ENCODE results near the gene CREBBP.

Gene CREBBP

GRCh38 chr16:3766177-3766576 is 114.3 kb downstream of the CREBBP start:
- Histone ChIP-seq H3K27me3 (ENCODE audit: insufficient read depth, low read length) (no peaks in the 10 kb centered on the region), H4K20me1 (ENCODE audit: insufficient read depth, low read length) (no peaks in the 10 kb centered on the region), H3K4me3 (ENCODE audit: low read depth, low read length, poor library complexity, severe bottlenecking) (no peak overlapping the region), H3K9ac (ENCODE audit: low read length) (no peak overlapping the region), H3K4me2 (ENCODE audit: low read length) (no peak overlapping the region), H3K27ac (ENCODE audit: low read depth, low read length, poor library complexity, severe bottlenecking) (no peak overlapping the region), H3K4me1 (ENCODE audit: insufficient read depth, low read length, severe bottlenecking) (peaks cover 17% of the 10 kb centered on the region), H3K36me3 (ENCODE audit: insufficient read depth, low read length) (peaks cover 58% of the 10 kb centered on the region), H2AFZ (ENCODE audit: low read length) (no peak overlapping the region), H3F3A (ENCODE audit: insufficient read depth, low read length) (no peaks in the 10 kb centered on the region), H3K79me2 (ENCODE audit: insufficient read depth, low read length) (no peaks in the 10 kb centered on the region), H3K9me2 (ENCODE audit: low read depth, low read length) (no peaks in the 10 kb centered on the region), H3K9me3 (ENCODE audit: low read length) (no peaks in the 10 kb centered on the region)
- TF ChIP-seq CTCF (IDR thresholded peaks at IDR 0.05; ENCODE audit: low read length), result no peak
- no peak for TF ChIP-seq EZH2 (IDR thresholded peaks at IDR 0.05; ENCODE audit: borderline replicate concordance, low read length)

GRCh38 chr16:3764409-3764808 is 116.1 kb downstream of the CREBBP start:
- Histone ChIP-seq H3K36me3 (ENCODE audit: insufficient read depth, low read length) (peaks cover 48% of the 10 kb centered on the region), H3K79me2 (ENCODE audit: insufficient read depth, low read length) (no peaks in the 10 kb centered on the region), H3F3A (ENCODE audit: insufficient read depth, low read length) (no peaks in the 10 kb centered on the region), H3K4me1 (ENCODE audit: insufficient read depth, low read length, severe bottlenecking) (peaks cover 17% of the 10 kb centered on the region), H3K4me2 (ENCODE audit: low read length) (no peak overlapping the region), H4K20me1 (ENCODE audit: insufficient read depth, low read length) (no peaks in the 10 kb centered on the region), H3K9ac (ENCODE audit: low read length) (no peak overlapping the region), H3K27ac (ENCODE audit: low read depth, low read length, poor library complexity, severe bottlenecking) (no peak overlapping the region), H3K9me2 (ENCODE audit: low read depth, low read length) (no peaks in the 10 kb centered on the region), H3K4me3 (ENCODE audit: low read depth, low read length, poor library complexity, severe bottlenecking) (no peak overlapping the region), H3K9me3 (ENCODE audit: low read length) (no peaks in the 10 kb centered on the region), H3K27me3 (ENCODE audit: insufficient read depth, low read length) (no peaks in the 10 kb centered on the region), H2AFZ (ENCODE audit: low read length) (no peak overlapping the region)
- TF ChIP-seq EZH2 (IDR thresholded peaks at IDR 0.05; ENCODE audit: borderline replicate concordance, low read length), result no peak
- no peak for TF ChIP-seq CTCF (IDR thresholded peaks at IDR 0.05; ENCODE audit: low read length)

- no peak overlapping the region for H3K4me2 ChIP-seq (ENCODE audit: low read length)
- peaks cover 4% of the 10 kb centered on the region for H3K4me1 ChIP-seq (ENCODE audit: insufficient read depth, low read length, severe bottlenecking)
- no peak overlapping the region for H3K27ac ChIP-seq (ENCODE audit: low read depth, low read length, poor library complexity, severe bottlenecking)
- H3K36me3 ChIP-seq (ENCODE audit: insufficient read depth, low read length), result peaks cover 51% of the 10 kb centered on the region
- H3F3A ChIP-seq (ENCODE audit: insufficient read depth, low read length), result no peaks in the 10 kb centered on the region
- no peak overlapping the region for H2AFZ ChIP-seq (ENCODE audit: low read length)
- H3K27me3 ChIP-seq (ENCODE audit: insufficient read depth, low read length), result no peaks in the 10 kb centered on the region
- no peaks in the 10 kb centered on the region for H3K9me3 ChIP-seq (ENCODE audit: low read length)
- H4K20me1 ChIP-seq (ENCODE audit: insufficient read depth, low read length), result no peaks in the 10 kb centered on the region
- TF ChIP-seq CTCF (IDR thresholded peaks at IDR 0.05; ENCODE audit: low read length), result no peak
- TF ChIP-seq EZH2 (IDR thresholded peaks at IDR 0.05; ENCODE audit: borderline replicate concordance, low read length), result no peak
- no peak overlapping the region for H3K4me3 ChIP-seq (ENCODE audit: low read depth, low read length, poor library complexity, severe bottlenecking)
- H3K79me2 ChIP-seq (ENCODE audit: insufficient read depth, low read length), result no peaks in the 10 kb centered on the region
- no peak overlapping the region for H3K9ac ChIP-seq (ENCODE audit: low read length)
- H3K9me2 ChIP-seq (ENCODE audit: low read depth, low read length), result no peaks in the 10 kb centered on the region
Observed at GRCh38 chr16:3762107-3762750, 118.3 kb downstream of the CREBBP start.
